ENCODE data around the gene RABGAP1L.
"Not testable (repeated sequence)": the region's sequence is repeated elsewhere in the genome, so short reads cannot be mapped to it uniquely, and the experiment has no call there.

Gene RABGAP1L

GRCh38 chr1:174580801-174581200 is 421.5 kb downstream of the RABGAP1L start:
- DNase-seq (ENCODE audit: insufficient read length, low spot score) (no peak), FAIRE-seq (no peak)
- no peak for TF ChIP-seq POLR2A (IDR thresholded peaks at IDR 0.05; ENCODE audit: low read depth, low read length)
- TF ChIP-seq POLR2AphosphoS5 (IDR thresholded peaks at IDR 0.05; ENCODE audit: low read depth, low read length): no peak
- TF ChIP-seq TAF1 (IDR thresholded peaks at IDR 0.05; ENCODE audit: low read depth, low read length): no peak
- TF ChIP-seq SPI1 (IDR thresholded peaks at IDR 0.05; ENCODE audit: low read depth, low read length): no peak
- no peak for TF ChIP-seq POU2F2 (IDR thresholded peaks at IDR 0.05; ENCODE audit: low read depth, low read length)
- TF ChIP-seq PAX5 (IDR thresholded peaks at IDR 0.05; ENCODE audit: insufficient read depth, low read length, severe bottlenecking): no peak

- FAIRE-seq (peak; percentile 23), DNase-seq (ENCODE audit: insufficient read length, low spot score) (no peak)
- no peak for TF ChIP-seq POU2F2 (IDR thresholded peaks at IDR 0.05; ENCODE audit: low read depth, low read length)
- TF ChIP-seq POLR2AphosphoS5 (IDR thresholded peaks at IDR 0.05; ENCODE audit: low read depth, low read length): no peak
- TF ChIP-seq SPI1 (IDR thresholded peaks at IDR 0.05; ENCODE audit: low read depth, low read length): no peak
- no peak for TF ChIP-seq TAF1 (IDR thresholded peaks at IDR 0.05; ENCODE audit: low read depth, low read length)
- no peak for TF ChIP-seq POLR2A (IDR thresholded peaks at IDR 0.05; ENCODE audit: low read depth, low read length)
- TF ChIP-seq PAX5 (IDR thresholded peaks at IDR 0.05; ENCODE audit: insufficient read depth, low read length, severe bottlenecking): no peak
Observed at GRCh38 chr1:174583316-174583715, 424.0 kb downstream of the RABGAP1L start.

- DNase-seq (ENCODE audit: insufficient read length, low spot score): no peak
- no peak for TF ChIP-seq POU2F2 (IDR thresholded peaks at IDR 0.05; ENCODE audit: low read depth, low read length)
- no peak for TF ChIP-seq SPI1 (IDR thresholded peaks at IDR 0.05; ENCODE audit: low read depth, low read length)
- no peak for TF ChIP-seq PAX5 (IDR thresholded peaks at IDR 0.05; ENCODE audit: insufficient read depth, low read length, severe bottlenecking)
- no peak for TF ChIP-seq POLR2AphosphoS5 (IDR thresholded peaks at IDR 0.05; ENCODE audit: low read depth, low read length)
- no peak for TF ChIP-seq POLR2A (IDR thresholded peaks at IDR 0.05; ENCODE audit: low read depth, low read length)
- no peak for TF ChIP-seq TAF1 (IDR thresholded peaks at IDR 0.05; ENCODE audit: low read depth, low read length)
- no peak for FAIRE-seq
Observed at GRCh38 chr1:174584071-174584470, 424.8 kb downstream of the RABGAP1L start.

- FAIRE-seq; DNase-seq (ENCODE audit: insufficient read length, low spot score): not testable (repeated sequence)
Observed at GRCh38 chr1:174588618-174589017, 429.3 kb downstream of the RABGAP1L start.

GRCh38 chr1:174605198-174605597 is 445.9 kb downstream of the RABGAP1L start:
- FAIRE-seq (no peak), DNase-seq (ENCODE audit: insufficient read length, low spot score) (no peak)
- TF ChIP-seq POU2F2 (IDR thresholded peaks at IDR 0.05; ENCODE audit: low read depth, low read length) (no peak), POLR2AphosphoS5 (IDR thresholded peaks at IDR 0.05; ENCODE audit: low read depth, low read length) (no peak), POLR2A (IDR thresholded peaks at IDR 0.05; ENCODE audit: low read depth, low read length) (no peak), PAX5 (IDR thresholded peaks at IDR 0.05; ENCODE audit: insufficient read depth, low read length, severe bottlenecking) (no peak), SPI1 (IDR thresholded peaks at IDR 0.05; ENCODE audit: low read depth, low read length) (peak; percentile 74), TAF1 (IDR thresholded peaks at IDR 0.05; ENCODE audit: low read depth, low read length) (no peak)

GRCh38 chr1:174606471-174606870 is 447.2 kb downstream of the RABGAP1L start:
- DNase-seq (ENCODE audit: insufficient read length, low spot score): no peak
- no peak for FAIRE-seq
- TF ChIP-seq SPI1 (IDR thresholded peaks at IDR 0.05; ENCODE audit: low read depth, low read length) (no peak), POLR2AphosphoS5 (IDR thresholded peaks at IDR 0.05; ENCODE audit: low read depth, low read length) (no peak), POU2F2 (IDR thresholded peaks at IDR 0.05; ENCODE audit: low read depth, low read length) (no peak), TAF1 (IDR thresholded peaks at IDR 0.05; ENCODE audit: low read depth, low read length) (no peak), POLR2A (IDR thresholded peaks at IDR 0.05; ENCODE audit: low read depth, low read length) (no peak), PAX5 (IDR thresholded peaks at IDR 0.05; ENCODE audit: insufficient read depth, low read length, severe bottlenecking) (no peak)

GRCh38 chr1:174617905-174618304 is 458.6 kb downstream of the RABGAP1L start:
- not testable (repeated sequence) for FAIRE-seq; DNase-seq (ENCODE audit: insufficient read length, low spot score)

- FAIRE-seq (no peak), DNase-seq (ENCODE audit: insufficient read length, low spot score) (no peak)
- no peak for TF ChIP-seq POLR2A (IDR thresholded peaks at IDR 0.05; ENCODE audit: low read depth, low read length)
- TF ChIP-seq TAF1 (IDR thresholded peaks at IDR 0.05; ENCODE audit: low read depth, low read length): no peak
- TF ChIP-seq PAX5 (IDR thresholded peaks at IDR 0.05; ENCODE audit: insufficient read depth, low read length, severe bottlenecking): no peak
- TF ChIP-seq SPI1 (IDR thresholded peaks at IDR 0.05; ENCODE audit: low read depth, low read length): no peak
- TF ChIP-seq POU2F2 (IDR thresholded peaks at IDR 0.05; ENCODE audit: low read depth, low read length): no peak
- no peak for TF ChIP-seq POLR2AphosphoS5 (IDR thresholded peaks at IDR 0.05; ENCODE audit: low read depth, low read length)
Observed at GRCh38 chr1:174623324-174624035, 464.2 kb downstream of the RABGAP1L start.

GRCh38 chr1:174626031-174627025 is 467.0 kb downstream of the RABGAP1L start:
- DNase-seq (ENCODE audit: insufficient read length, low spot score): no peak
- no peak for FAIRE-seq
- TF ChIP-seq SPI1 (IDR thresholded peaks at IDR 0.05; ENCODE audit: low read depth, low read length) (no peak), POLR2AphosphoS5 (IDR thresholded peaks at IDR 0.05; ENCODE audit: low read depth, low read length) (no peak), POU2F2 (IDR thresholded peaks at IDR 0.05; ENCODE audit: low read depth, low read length) (no peak), POLR2A (IDR thresholded peaks at IDR 0.05; ENCODE audit: low read depth, low read length) (no peak), PAX5 (IDR thresholded peaks at IDR 0.05; ENCODE audit: insufficient read depth, low read length, severe bottlenecking) (no peak), TAF1 (IDR thresholded peaks at IDR 0.05; ENCODE audit: low read depth, low read length) (no peak)
